ENCODE measurements around the gene ADAM12.

The ADAM12 gene

DNA sequence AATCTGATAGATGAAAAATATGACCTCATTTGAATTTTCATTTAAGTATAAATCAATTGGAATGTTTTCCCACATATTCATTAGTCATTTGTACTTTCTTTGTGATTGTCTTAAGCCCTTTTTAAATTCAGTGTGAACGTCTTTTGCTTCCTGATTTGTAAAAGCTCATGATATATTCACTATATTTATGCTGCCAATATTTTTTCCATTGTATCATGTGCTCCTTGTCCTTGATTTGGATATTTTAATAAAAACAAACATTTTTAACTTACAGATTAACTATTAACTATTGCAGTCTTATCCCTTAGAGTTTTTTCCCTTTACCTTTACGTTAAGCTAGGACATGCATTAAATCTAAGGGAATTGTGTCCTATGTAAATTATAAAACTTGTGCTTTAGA, 157.7 kb downstream of the ADAM12 start:
- Histone ChIP-seq H2AFZ (ENCODE audit: low read length) (no peak overlapping the region), H3K9me3 (replicated peaks; ENCODE audit: insufficient read depth, low read length) (no peaks in the 10 kb centered on the region), H4K20me1 (ENCODE audit: insufficient read depth, low read length) (no peaks in the 10 kb centered on the region), H3F3A (ENCODE audit: insufficient read depth, low read length) (no peaks in the 10 kb centered on the region), H3K9ac (ENCODE audit: low read length) (no peak overlapping the region), H3K9me2 (replicated peaks; ENCODE audit: insufficient read depth, low read length) (no peaks in the 10 kb centered on the region), H3K36me3 (replicated peaks; ENCODE audit: insufficient read depth, low read length) (no peaks in the 10 kb centered on the region), H3K79me2 (ENCODE audit: low read length) (no peaks in the 10 kb centered on the region), H3K4me1 (ENCODE audit: low read length) (no peaks in the 10 kb centered on the region), H3K27me3 (replicated peaks; ENCODE audit: insufficient read depth, low read length) (no peaks in the 10 kb centered on the region), H3K4me2 (ENCODE audit: low read depth, low read length) (no peak overlapping the region), H3K4me3 (ENCODE audit: low read length) (no peak overlapping the region), H3K27ac (ENCODE audit: low read length) (no peak overlapping the region)
- no peak for TF ChIP-seq EZH2 (optimal IDR thresholded peaks at IDR 0.05; ENCODE audit: low read depth, low read length)
- TF ChIP-seq, protein P1, sequence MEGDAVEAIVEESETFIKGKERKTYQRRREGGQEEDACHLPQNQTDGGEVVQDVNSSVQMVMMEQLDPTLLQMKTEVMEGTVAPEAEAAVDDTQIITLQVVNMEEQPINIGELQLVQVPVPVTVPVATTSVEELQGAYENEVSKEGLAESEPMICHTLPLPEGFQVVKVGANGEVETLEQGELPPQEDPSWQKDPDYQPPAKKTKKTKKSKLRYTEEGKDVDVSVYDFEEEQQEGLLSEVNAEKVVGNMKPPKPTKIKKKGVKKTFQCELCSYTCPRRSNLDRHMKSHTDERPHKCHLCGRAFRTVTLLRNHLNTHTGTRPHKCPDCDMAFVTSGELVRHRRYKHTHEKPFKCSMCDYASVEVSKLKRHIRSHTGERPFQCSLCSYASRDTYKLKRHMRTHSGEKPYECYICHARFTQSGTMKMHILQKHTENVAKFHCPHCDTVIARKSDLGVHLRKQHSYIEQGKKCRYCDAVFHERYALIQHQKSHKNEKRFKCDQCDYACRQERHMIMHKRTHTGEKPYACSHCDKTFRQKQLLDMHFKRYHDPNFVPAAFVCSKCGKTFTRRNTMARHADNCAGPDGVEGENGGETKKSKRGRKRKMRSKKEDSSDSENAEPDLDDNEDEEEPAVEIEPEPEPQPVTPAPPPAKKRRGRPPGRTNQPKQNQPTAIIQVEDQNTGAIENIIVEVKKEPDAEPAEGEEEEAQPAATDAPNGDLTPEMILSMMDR (IDR thresholded peaks at IDR 0.05; ENCODE audit: low read length): no peak
- TF ChIP-seq EZH2phosphoT487 (IDR thresholded peaks at IDR 0.05; ENCODE audit: low read length): no peak
- DNase-seq: no peak

GRCh38 chr10:126229686-126230085, 158.6 kb downstream of the ADAM12 start:
- H4K20me1 ChIP-seq (ENCODE audit: insufficient read depth, low read length): no peaks in the 10 kb centered on the region
- no peaks in the 10 kb centered on the region for H3K36me3 ChIP-seq (replicated peaks; ENCODE audit: insufficient read depth, low read length)
- H3K9me2 ChIP-seq (replicated peaks; ENCODE audit: insufficient read depth, low read length): no peaks in the 10 kb centered on the region
- no peaks in the 10 kb centered on the region for H3K9me3 ChIP-seq (replicated peaks; ENCODE audit: insufficient read depth, low read length)
- no peak overlapping the region for H3K4me2 ChIP-seq (ENCODE audit: low read depth, low read length)
- no peak for TF ChIP-seq EZH2phosphoT487 (IDR thresholded peaks at IDR 0.05; ENCODE audit: low read length)
- no peak for TF ChIP-seq EZH2 (optimal IDR thresholded peaks at IDR 0.05; ENCODE audit: low read depth, low read length)
- TF ChIP-seq, protein P1 (IDR thresholded peaks at IDR 0.05; ENCODE audit: low read length): no peak
- no peak overlapping the region for H2AFZ ChIP-seq (ENCODE audit: low read length)
- DNase-seq: no peak
- no peak overlapping the region for H3K9ac ChIP-seq (ENCODE audit: low read length)
- no peaks in the 10 kb centered on the region for H3K4me1 ChIP-seq (ENCODE audit: low read length)
- H3K79me2 ChIP-seq (ENCODE audit: low read length): no peaks in the 10 kb centered on the region
- H3K27me3 ChIP-seq (replicated peaks; ENCODE audit: insufficient read depth, low read length): no peaks in the 10 kb centered on the region; the same call in 1 of the 2 replicates
- no peak overlapping the region for H3K27ac ChIP-seq (ENCODE audit: low read length)
- H3K4me3 ChIP-seq (ENCODE audit: low read length): no peak overlapping the region
- no peaks in the 10 kb centered on the region for H3F3A ChIP-seq (ENCODE audit: insufficient read depth, low read length)

- Histone ChIP-seq H3K79me2 (ENCODE audit: low read length) (no peaks in the 10 kb centered on the region), H3K9me3 (replicated peaks; ENCODE audit: insufficient read depth, low read length) (no peaks in the 10 kb centered on the region), H3K27me3 (replicated peaks; ENCODE audit: insufficient read depth, low read length) (no peaks in the 10 kb centered on the region; the same call in 1 of the 2 replicates), H3K36me3 (replicated peaks; ENCODE audit: insufficient read depth, low read length) (no peaks in the 10 kb centered on the region), H3K4me3 (ENCODE audit: low read length) (no peak overlapping the region), H2AFZ (ENCODE audit: low read length) (no peak overlapping the region), H3K9me2 (replicated peaks; ENCODE audit: insufficient read depth, low read length) (no peaks in the 10 kb centered on the region), H3K9ac (ENCODE audit: low read length) (no peak overlapping the region), H4K20me1 (ENCODE audit: insufficient read depth, low read length) (no peaks in the 10 kb centered on the region), H3K4me2 (ENCODE audit: low read depth, low read length) (no peak overlapping the region), H3K4me1 (ENCODE audit: low read length) (no peaks in the 10 kb centered on the region), H3K27ac (ENCODE audit: low read length) (no peak overlapping the region), H3F3A (ENCODE audit: insufficient read depth, low read length) (no peaks in the 10 kb centered on the region)
- DNase-seq: no peak
- TF ChIP-seq, protein P1 (IDR thresholded peaks at IDR 0.05; ENCODE audit: low read length): no peak
- TF ChIP-seq EZH2 (optimal IDR thresholded peaks at IDR 0.05; ENCODE audit: low read depth, low read length) (no peak), EZH2phosphoT487 (IDR thresholded peaks at IDR 0.05; ENCODE audit: low read length) (no peak)
These were observed 160.5 kb downstream of the ADAM12 start for GRCh38 chr10:126227762-126228134.
